ENCODE results near the gene TTN. TPM values are rescaled to one million over a fixed set of nuclear protein-coding genes. Genes with fewer than 3 reads are reported as not detected.

The TTN gene
- total RNA-seq, 1 donor = under 0.01 TPM

DNA sequence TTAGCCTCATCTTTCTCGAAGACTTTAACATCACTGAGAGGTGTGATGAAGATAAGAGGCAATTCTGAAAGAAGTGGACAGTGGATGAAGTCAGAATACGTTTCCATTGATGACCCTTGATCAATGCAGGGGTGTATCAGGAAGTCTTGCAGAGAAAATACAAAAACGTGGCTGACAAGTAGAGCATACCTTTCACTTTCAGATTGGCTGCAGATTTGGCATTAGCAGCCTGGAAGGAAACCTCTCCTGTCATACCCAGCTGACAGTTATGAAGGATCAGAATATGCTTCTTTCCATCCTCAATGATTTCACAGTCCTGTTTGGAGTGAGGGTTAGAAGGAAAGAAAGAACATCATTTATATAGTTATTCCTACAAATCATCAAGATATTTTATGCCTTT is 174.5 kb downstream of the TTN start:
- no peak overlapping the region for H3K4me3 ChIP-seq (ENCODE audit: low read depth, low read length)
- TF ChIP-seq, protein P1, sequence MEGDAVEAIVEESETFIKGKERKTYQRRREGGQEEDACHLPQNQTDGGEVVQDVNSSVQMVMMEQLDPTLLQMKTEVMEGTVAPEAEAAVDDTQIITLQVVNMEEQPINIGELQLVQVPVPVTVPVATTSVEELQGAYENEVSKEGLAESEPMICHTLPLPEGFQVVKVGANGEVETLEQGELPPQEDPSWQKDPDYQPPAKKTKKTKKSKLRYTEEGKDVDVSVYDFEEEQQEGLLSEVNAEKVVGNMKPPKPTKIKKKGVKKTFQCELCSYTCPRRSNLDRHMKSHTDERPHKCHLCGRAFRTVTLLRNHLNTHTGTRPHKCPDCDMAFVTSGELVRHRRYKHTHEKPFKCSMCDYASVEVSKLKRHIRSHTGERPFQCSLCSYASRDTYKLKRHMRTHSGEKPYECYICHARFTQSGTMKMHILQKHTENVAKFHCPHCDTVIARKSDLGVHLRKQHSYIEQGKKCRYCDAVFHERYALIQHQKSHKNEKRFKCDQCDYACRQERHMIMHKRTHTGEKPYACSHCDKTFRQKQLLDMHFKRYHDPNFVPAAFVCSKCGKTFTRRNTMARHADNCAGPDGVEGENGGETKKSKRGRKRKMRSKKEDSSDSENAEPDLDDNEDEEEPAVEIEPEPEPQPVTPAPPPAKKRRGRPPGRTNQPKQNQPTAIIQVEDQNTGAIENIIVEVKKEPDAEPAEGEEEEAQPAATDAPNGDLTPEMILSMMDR (IDR thresholded peaks at IDR 0.05; ENCODE audit: insufficient read depth, low read depth, low read length) = no peak
- DNase-seq (ENCODE audit: low read depth) = no peak

DNA sequence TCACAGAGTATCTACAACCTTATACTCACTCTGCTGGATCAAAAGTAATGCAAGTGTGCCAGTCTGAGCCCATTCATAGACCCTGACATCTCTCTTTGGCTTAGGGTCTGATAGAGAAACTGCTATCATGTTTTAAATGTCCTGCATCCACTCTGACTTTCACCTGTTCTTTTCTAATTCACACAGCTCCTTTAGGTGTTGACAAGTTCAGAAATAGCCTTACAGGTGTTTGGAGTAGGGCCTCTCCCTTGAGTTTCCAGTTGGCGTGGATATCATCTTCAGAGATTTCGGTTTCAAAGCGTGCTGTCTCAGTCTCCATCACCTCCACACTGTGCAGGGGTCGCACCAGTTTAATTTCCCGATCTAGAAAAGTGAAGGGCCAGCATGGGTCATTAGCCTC is 176.6 kb downstream of the TTN start:
- TF ChIP-seq, protein P1 (IDR thresholded peaks at IDR 0.05; ENCODE audit: insufficient read depth, low read depth, low read length) = no peak
- no peak for DNase-seq (ENCODE audit: low read depth)
- no peak overlapping the region for H3K4me3 ChIP-seq (ENCODE audit: low read depth, low read length)

DNA sequence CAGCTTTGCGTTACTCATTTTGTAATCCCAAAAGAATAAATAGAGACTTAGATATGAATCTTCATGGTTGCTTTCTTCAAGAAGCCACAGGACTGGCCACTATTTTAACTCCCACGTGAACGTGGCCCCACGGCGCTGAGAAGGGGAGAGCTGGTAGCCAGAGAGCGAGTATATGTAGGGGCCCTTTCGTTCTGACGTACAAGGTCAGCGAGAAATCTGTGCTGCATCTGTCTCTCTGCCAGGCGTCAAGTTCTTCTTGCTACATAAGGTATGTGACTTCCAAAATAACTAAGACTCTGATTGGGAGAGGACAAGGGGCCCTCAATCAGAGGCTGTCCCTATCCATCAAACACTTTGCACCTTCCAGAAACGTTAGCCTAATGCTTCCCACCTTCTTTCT is 177.8 kb downstream of the TTN start:
- TF ChIP-seq, protein P1 (IDR thresholded peaks at IDR 0.05; ENCODE audit: insufficient read depth, low read depth, low read length) = no peak
- H3K4me3 ChIP-seq (ENCODE audit: low read depth, low read length) = no peak overlapping the region
- DNase-seq (ENCODE audit: low read depth) = no peak

DNA sequence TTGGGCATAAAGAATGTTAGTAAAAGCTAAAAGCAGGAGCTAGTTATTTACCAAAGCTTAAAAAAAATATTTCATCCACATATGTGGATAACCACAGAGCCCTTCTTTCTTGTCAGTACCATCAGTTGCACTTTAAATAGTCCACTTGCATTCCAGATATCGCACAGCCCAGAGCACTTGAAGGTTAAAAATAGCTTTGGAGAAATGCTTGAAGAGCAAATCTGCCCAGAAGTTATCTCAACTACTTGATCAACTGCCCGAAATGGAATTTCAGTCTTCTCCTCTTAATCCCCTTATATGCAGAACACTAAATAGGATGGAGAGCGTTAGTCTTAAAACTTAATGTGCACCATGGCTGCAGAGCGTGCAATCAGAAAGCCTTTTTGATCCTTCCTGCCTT is 178.6 kb downstream of the TTN start:
- TF ChIP-seq, protein P1 (IDR thresholded peaks at IDR 0.05; ENCODE audit: insufficient read depth, low read depth, low read length) = no peak
- DNase-seq (ENCODE audit: low read depth) = peak; percentile 28
- no peak overlapping the region for H3K4me3 ChIP-seq (ENCODE audit: low read depth, low read length)

DNA sequence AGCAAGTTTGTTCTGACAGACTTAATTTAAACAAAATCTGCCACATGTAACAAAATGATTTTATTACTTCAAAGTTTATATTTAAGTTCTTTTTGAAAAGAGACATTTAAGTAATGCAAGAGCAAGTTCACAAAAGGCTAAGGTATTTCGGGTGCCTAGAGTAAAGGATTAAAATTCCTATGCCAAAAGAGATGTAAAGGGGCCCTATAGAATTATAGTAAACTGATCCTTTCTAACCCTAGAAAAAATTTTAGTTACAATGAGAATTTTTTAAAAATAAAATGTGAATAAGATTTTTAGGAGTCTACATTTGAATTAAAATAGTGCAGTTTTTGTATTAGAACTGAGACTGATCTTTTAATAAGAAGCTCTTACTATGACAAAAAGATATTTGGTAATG is 179.8 kb downstream of the TTN start:
- no peak for DNase-seq (ENCODE audit: low read depth)
- H3K4me3 ChIP-seq (ENCODE audit: low read depth, low read length) = no peak overlapping the region
- TF ChIP-seq, protein P1 (IDR thresholded peaks at IDR 0.05; ENCODE audit: insufficient read depth, low read depth, low read length) = no peak

DNA sequence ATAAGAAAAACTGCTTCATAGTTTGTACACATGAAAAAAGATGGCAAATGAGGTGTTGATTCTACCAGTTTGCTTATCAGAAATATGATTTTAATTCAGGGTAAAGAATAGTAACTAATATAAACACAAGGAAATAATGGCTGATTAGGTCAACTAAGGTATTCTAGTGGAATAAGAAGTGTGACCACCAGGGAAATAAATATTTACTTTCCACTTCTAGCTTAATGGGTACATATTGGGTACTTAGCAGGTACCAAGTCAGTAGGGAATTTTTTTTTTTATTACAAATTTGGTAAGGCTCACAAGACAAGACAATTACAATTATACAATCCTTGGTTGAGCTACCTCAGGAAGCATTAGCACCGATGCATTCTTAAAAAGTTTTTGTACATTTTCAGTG is 191.3 kb downstream of the TTN start:
- DNase-seq (ENCODE audit: low read depth) = no peak
- TF ChIP-seq, protein P1 (IDR thresholded peaks at IDR 0.05; ENCODE audit: insufficient read depth, low read depth, low read length) = no peak
- H3K4me3 ChIP-seq (ENCODE audit: low read depth, low read length) = no peak overlapping the region

DNA sequence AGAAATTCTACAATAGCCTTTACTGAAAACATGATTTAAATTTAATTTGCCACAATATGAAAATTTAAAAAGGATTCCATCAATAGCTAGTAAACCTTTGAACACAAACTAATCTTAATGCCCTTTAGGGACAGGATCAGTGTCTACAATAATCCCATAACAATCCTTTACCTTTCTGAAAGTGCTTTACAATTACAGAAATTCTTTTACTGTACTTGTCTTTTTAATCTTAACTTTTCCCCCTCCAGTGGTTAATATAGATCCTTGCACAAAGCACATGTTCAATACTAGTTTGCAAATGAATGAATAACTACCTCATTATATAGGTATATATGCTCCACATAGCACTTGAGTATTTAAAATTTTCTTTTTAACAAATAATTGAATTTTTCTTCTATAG is 204.3 kb downstream of the TTN start:
- DNase-seq (ENCODE audit: low read depth) = no peak
- TF ChIP-seq, protein P1 (IDR thresholded peaks at IDR 0.05; ENCODE audit: insufficient read depth, low read depth, low read length) = no peak
- no peak overlapping the region for H3K4me3 ChIP-seq (ENCODE audit: low read depth, low read length)

All from fibroblast of villous mesenchyme (primary cell).